ENCODE measurements around the gene ZSCAN2.

GRCh38 chr15:84590406-84590805 lies 10.4 kb upstream of the ZSCAN2 start:
- TF ChIP-seq POLR2AphosphoS5 (IDR thresholded peaks at IDR 0.05; ENCODE audit: borderline replicate concordance, low read depth, low read length), result no peak
- no peak for TF ChIP-seq EZH2 (IDR thresholded peaks at IDR 0.05)
